PC-3 (cell line): ENCODE results near the gene SMYD2. TPM values are rescaled to one million over a fixed set of nuclear protein-coding genes. Genes with fewer than 3 reads are reported as not detected.

Source experiments
- ATAC-seq: fragments of 200-7000 bp; cut with Tn5 transposase; 2 replicates; pipeline ENCODE4 v1.9.1; 2020; ENCODE audit warnings: mild to moderate bottlenecking, moderate library complexity
- BruUV-seq: library from RNA; stranded (reverse); fragments of 400-500 nt; replicated peaks from 2 replicates; lab custom pipeline; 2021; lab: Mats Ljungman, UMichigan
- CTCF ChIA-PET: fragments of 300-600 bp; sonication (Branson Sonifier 250); formaldehyde crosslinking; loops from one replicate; lab custom pipeline; 2022; ENCODE audit warnings: antibody characterized with exemption; lab: Charles Lee
- POLR2A ChIA-PET: fragments of 300-600 bp; sonication (Branson Sonifier 250); formaldehyde crosslinking; loops from one replicate; lab custom pipeline; 2022; ENCODE audit warnings: antibody characterized with exemption; ENCODE audit not compliant: unreplicated experiment; lab: Charles Lee
- DNase-seq: peaks from one replicate; pipeline ENCODE4 v3.0.0-alpha.2; 2015
- H2AFZ ChIP-seq: fragments of 300-600 bp; sonication (generic); 2 replicates; pipeline ENCODE4 v1.6.0; 2016; ENCODE audit warnings: antibody characterized with exemption, low read length
- H3F3A ChIP-seq: fragments of 300-600 bp; sonication (generic); one replicate; pipeline ENCODE4 v1.6.0; 2017; ENCODE audit warnings: antibody characterized with exemption, low read length, control low read depth, mild to moderate bottlenecking; ENCODE audit not compliant: unreplicated experiment
- H3K27ac ChIP-seq: fragments of 300-600 bp; sonication (generic); 2 replicates; pipeline ENCODE4 v1.5.1; 2016; ENCODE audit warnings: mild to moderate bottlenecking, low read length
- H3K27me3 ChIP-seq: fragments of 300-600 bp; sonication (generic); 2 replicates; pipeline ENCODE4 v1.6.1; 2016; ENCODE audit warnings: low read length, mixed read lengths
- H3K36me3 ChIP-seq: fragments of 300-600 bp; sonication (generic); 2 replicates; pipeline ENCODE4 v1.6.1; 2016; ENCODE audit warnings: low read depth, mixed run types, low read length, mixed read lengths
- H3K4me1 ChIP-seq: fragments of 300-600 bp; sonication (generic); 2 replicates; pipeline ENCODE4 v1.5.1; 2016; ENCODE audit warnings: low read length; ENCODE audit not compliant: insufficient read depth
- H3K4me2 ChIP-seq: fragments of 300-600 bp; sonication (generic); 2 replicates; pipeline ENCODE4 v1.6.0; 2016; ENCODE audit warnings: low read length
- H3K4me3 ChIP-seq: fragments of 300-600 bp; sonication (generic); 2 replicates; pipeline ENCODE4 v1.5.1; 2016; ENCODE audit warnings: mild to moderate bottlenecking, low read length, mixed read lengths
- H3K79me2 ChIP-seq: fragments of 300-600 bp; sonication (generic); 2 replicates; pipeline ENCODE4 v1.6.1; 2017; ENCODE audit warnings: low read length, mixed read lengths
- H3K9ac ChIP-seq: fragments of 300-600 bp; sonication (generic); 2 replicates; pipeline ENCODE4 v1.6.0; 2016; ENCODE audit warnings: mild to moderate bottlenecking, low read length
- H3K9me2 ChIP-seq: fragments of 300-600 bp; sonication (generic); replicated peaks from 2 replicates; pipeline ENCODE4 v1.6.1; 2016; ENCODE audit warnings: mixed run types, low read length, mixed read lengths
- H3K9me3 ChIP-seq: fragments of 300-600 bp; sonication (generic); 2 replicates; pipeline ENCODE4 v1.6.1; 2016; ENCODE audit warnings: low read length, mixed read lengths
- H4K20me1 ChIP-seq: fragments of 300-600 bp; sonication (generic); 2 replicates; pipeline ENCODE4 v1.6.1; 2016; ENCODE audit warnings: low read length, mixed read lengths
- CTCF ChIP-seq: fragments of 300-600 bp; sonication (generic); conservative IDR thresholded peaks from 2 replicates; pipeline ENCODE4 v1.5.1; 2017; ENCODE audit warnings: antibody characterized with exemption, low read depth, mild to moderate bottlenecking, low read length
- EZH2 ChIP-seq: fragments of 300-600 bp; sonication (generic); IDR thresholded peaks from one replicate; pipeline ENCODE4 v1.6.1; 2017; ENCODE audit warnings: antibody characterized with exemption, mild to moderate bottlenecking, low read length; ENCODE audit not compliant: unreplicated experiment
- EZH2phosphoT487 ChIP-seq: fragments of 300-600 bp; sonication (generic); IDR thresholded peaks from 2 replicates; pipeline ENCODE4 v1.6.1; 2018; ENCODE audit warnings: mild to moderate bottlenecking, antibody characterized with exemption, low read length, borderline replicate concordance
- intact Hi-C: fragments of 100-400 bp; cut with micrococcal nuclease; formaldehyde crosslinking; loops from 2 replicates; pipeline ENCODE4 v1.9.0; 2023
- total RNA-seq: library from RNA; depleted of rRNA; stranded (reverse); fragments of >200 nt; gene quantifications from 2 replicates; pipeline ENCODE4 v1.2.3, GENCODE V29; 2014

SMYD2 gene
- total RNA-seq, 1 experiment from 2014 or later = 124 TPM

- no peaks in the 10 kb centered on the region for H3K9me3 ChIP-seq
- TF ChIP-seq EZH2phosphoT487 = no peak
- no peak for TF ChIP-seq CTCF
- no peak for TF ChIP-seq EZH2
- no peak overlapping the region for H3K4me2 ChIP-seq
- no peaks in the 10 kb centered on the region for H3F3A ChIP-seq
- H4K20me1 ChIP-seq = no peaks in the 10 kb centered on the region
- intact Hi-C loops = no loop called here
- H2AFZ ChIP-seq = 0 out of 2 replicates have a peak overlapping the region, but pooled peaks have one; percentile 17
- POLR2A ChIA-PET = no interaction called here
- no peaks in the 10 kb centered on the region for H3K79me2 ChIP-seq
- H3K36me3 ChIP-seq = no peaks in the 10 kb centered on the region
- no TSS peak for BruUV-seq
- no peaks in the 10 kb centered on the region for H3K27me3 ChIP-seq
- H3K4me3 ChIP-seq = no peak overlapping the region
- no peak for ATAC-seq
- CTCF ChIA-PET = no interaction called here
- no peak overlapping the region for H3K27ac ChIP-seq
- no peak overlapping the region for H3K9ac ChIP-seq
- H3K4me1 ChIP-seq = no peaks in the 10 kb centered on the region
- no peaks in the 10 kb centered on the region for H3K9me2 ChIP-seq
- DNase-seq = no peak
Observed at GRCh38 chr1:214234635-214235025, 46.3 kb upstream of the SMYD2 start.

- TF ChIP-seq CTCF = no peak
- TF ChIP-seq EZH2phosphoT487 = no peak
- no peak for TF ChIP-seq EZH2
- H3K9me3 ChIP-seq = no peaks in the 10 kb centered on the region
- no peaks in the 10 kb centered on the region for H3K9me2 ChIP-seq
- no peaks in the 10 kb centered on the region for H3F3A ChIP-seq
- intact Hi-C loops = no loop called here
- ChIA-PET POLR2A (no interaction called here), CTCF (no interaction called here)
- H3K4me3 ChIP-seq = no peak overlapping the region
- H3K9ac ChIP-seq = no peak overlapping the region
- no peak overlapping the region for H2AFZ ChIP-seq
- H3K79me2 ChIP-seq = no peaks in the 10 kb centered on the region
- DNase-seq = no peak
- no peaks in the 10 kb centered on the region for H3K4me1 ChIP-seq
- H4K20me1 ChIP-seq = no peaks in the 10 kb centered on the region
- no peaks in the 10 kb centered on the region for H3K36me3 ChIP-seq
- H3K27ac ChIP-seq = no peak overlapping the region
- H3K27me3 ChIP-seq = no peaks in the 10 kb centered on the region
- ATAC-seq = no peak
- H3K4me2 ChIP-seq = no peak overlapping the region
- BruUV-seq = no TSS peak
Observed at GRCh38 chr1:214236477-214236876, 44.5 kb upstream of the SMYD2 start.

GRCh38 chr1:214241060-214241459 is 39.9 kb upstream of the SMYD2 start:
- Histone ChIP-seq H3K4me2 (no peak overlapping the region), H3K36me3 (no peaks in the 10 kb centered on the region), H3K27me3 (no peaks in the 10 kb centered on the region), H4K20me1 (no peaks in the 10 kb centered on the region), H3K9me2 (no peaks in the 10 kb centered on the region), H2AFZ (no peak overlapping the region), H3F3A (no peaks in the 10 kb centered on the region), H3K9me3 (no peaks in the 10 kb centered on the region), H3K4me3 (no peak overlapping the region), H3K4me1 (no peaks in the 10 kb centered on the region), H3K9ac (no peak overlapping the region), H3K79me2 (no peaks in the 10 kb centered on the region), H3K27ac (no peak overlapping the region)
- intact Hi-C loops = no loop called here
- no TSS peak for BruUV-seq
- ATAC-seq (peak; percentile 61), DNase-seq (peak; percentile 56)
- no peak for TF ChIP-seq CTCF
- no peak for TF ChIP-seq EZH2
- TF ChIP-seq EZH2phosphoT487 = no peak
- CTCF ChIA-PET = no interaction called here
- POLR2A ChIA-PET = no interaction called here
